Measurements from ENCODE around the gene FMO2.

Gene FMO2

DNA sequence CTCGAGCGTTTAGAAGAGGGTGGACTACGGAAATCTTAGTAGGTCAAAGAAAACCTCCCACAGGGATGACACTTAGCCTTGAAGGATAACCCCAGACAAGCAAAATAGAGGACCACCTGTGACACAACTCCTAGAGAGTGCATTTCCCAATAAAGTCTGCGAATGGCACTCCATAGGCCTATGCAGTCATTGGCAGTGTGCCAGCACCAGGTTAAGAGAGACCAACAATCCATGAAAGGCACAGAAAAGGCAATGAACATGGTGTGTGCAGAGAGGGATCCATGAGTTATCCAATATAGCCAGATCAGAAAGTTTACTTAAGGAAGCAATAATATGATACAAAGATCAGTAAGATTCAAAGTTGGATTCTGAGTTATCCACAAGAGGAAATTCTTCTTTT lies 45.2 kb upstream of the FMO2 start:
- Histone ChIP-seq H3K27ac (ENCODE audit: low read depth, low read length) (no peak overlapping the region), H3K9me2 (replicated peaks; ENCODE audit: control insufficient read depth, low read length) (no peaks in the 10 kb centered on the region), H4K20me1 (ENCODE audit: control insufficient read depth, insufficient read depth, low read depth, low read length) (no peaks in the 10 kb centered on the region), H3K4me2 (ENCODE audit: low read length) (no peak overlapping the region), H3F3A (ENCODE audit: control insufficient read depth, insufficient read depth) (no peaks in the 10 kb centered on the region), H3K4me1 (ENCODE audit: control insufficient read depth, low read length) (no peaks in the 10 kb centered on the region), H3K9me3 (ENCODE audit: control insufficient read depth, insufficient read depth, low read length) (no peaks in the 10 kb centered on the region), H3K79me2 (ENCODE audit: control insufficient read depth, low read length) (no peaks in the 10 kb centered on the region), H3K4me3 (ENCODE audit: low read length) (no peak overlapping the region), H3K27me3 (ENCODE audit: control insufficient read depth, low read length) (no peaks in the 10 kb centered on the region), H3K36me3 (ENCODE audit: control insufficient read depth, low read length) (no peaks in the 10 kb centered on the region)
- no peak for TF ChIP-seq EZH2phosphoT487 (IDR thresholded peaks at IDR 0.05; ENCODE audit: borderline replicate concordance, low read length)
- TF ChIP-seq, protein P1, sequence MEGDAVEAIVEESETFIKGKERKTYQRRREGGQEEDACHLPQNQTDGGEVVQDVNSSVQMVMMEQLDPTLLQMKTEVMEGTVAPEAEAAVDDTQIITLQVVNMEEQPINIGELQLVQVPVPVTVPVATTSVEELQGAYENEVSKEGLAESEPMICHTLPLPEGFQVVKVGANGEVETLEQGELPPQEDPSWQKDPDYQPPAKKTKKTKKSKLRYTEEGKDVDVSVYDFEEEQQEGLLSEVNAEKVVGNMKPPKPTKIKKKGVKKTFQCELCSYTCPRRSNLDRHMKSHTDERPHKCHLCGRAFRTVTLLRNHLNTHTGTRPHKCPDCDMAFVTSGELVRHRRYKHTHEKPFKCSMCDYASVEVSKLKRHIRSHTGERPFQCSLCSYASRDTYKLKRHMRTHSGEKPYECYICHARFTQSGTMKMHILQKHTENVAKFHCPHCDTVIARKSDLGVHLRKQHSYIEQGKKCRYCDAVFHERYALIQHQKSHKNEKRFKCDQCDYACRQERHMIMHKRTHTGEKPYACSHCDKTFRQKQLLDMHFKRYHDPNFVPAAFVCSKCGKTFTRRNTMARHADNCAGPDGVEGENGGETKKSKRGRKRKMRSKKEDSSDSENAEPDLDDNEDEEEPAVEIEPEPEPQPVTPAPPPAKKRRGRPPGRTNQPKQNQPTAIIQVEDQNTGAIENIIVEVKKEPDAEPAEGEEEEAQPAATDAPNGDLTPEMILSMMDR (IDR thresholded peaks at IDR 0.05; ENCODE audit: low read depth, low read length, poor library complexity, severe bottlenecking), result no peak

DNA sequence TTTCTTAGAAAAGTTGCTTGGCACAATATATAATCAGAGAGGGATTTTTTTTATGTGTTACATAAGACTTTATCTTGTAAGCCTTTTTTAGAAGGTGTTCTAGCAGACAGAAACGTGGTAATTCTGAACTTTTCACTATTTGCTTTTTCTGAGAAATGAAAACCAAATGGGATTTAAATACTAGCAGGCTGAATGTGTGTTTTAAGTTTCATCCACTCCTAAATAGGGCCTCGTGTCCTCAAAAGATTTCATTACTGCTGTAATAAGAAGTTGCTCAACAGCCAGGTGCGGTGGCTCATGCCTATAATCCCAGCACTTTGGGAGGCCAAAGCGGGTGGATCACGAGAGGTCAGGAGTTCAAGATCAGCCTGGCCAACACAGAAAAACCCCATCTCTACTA lies 44.7 kb upstream of the FMO2 start:
- no peaks in the 10 kb centered on the region for H3K79me2 ChIP-seq (ENCODE audit: control insufficient read depth, low read length)
- H3K4me2 ChIP-seq (ENCODE audit: low read length), result no peak overlapping the region
- no peaks in the 10 kb centered on the region for H3K4me1 ChIP-seq (ENCODE audit: control insufficient read depth, low read length)
- H3K27ac ChIP-seq (ENCODE audit: low read depth, low read length), result no peak overlapping the region
- H3F3A ChIP-seq (ENCODE audit: control insufficient read depth, insufficient read depth), result no peaks in the 10 kb centered on the region
- no peaks in the 10 kb centered on the region for H3K9me3 ChIP-seq (ENCODE audit: control insufficient read depth, insufficient read depth, low read length)
- TF ChIP-seq EZH2phosphoT487 (IDR thresholded peaks at IDR 0.05; ENCODE audit: borderline replicate concordance, low read length), result no peak
- TF ChIP-seq, protein P1 (IDR thresholded peaks at IDR 0.05; ENCODE audit: low read depth, low read length, poor library complexity, severe bottlenecking), result no peak
- no peaks in the 10 kb centered on the region for H3K36me3 ChIP-seq (ENCODE audit: control insufficient read depth, low read length)
- H4K20me1 ChIP-seq (ENCODE audit: control insufficient read depth, insufficient read depth, low read depth, low read length), result no peaks in the 10 kb centered on the region
- H3K27me3 ChIP-seq (ENCODE audit: control insufficient read depth, low read length), result no peaks in the 10 kb centered on the region
- H3K9me2 ChIP-seq (replicated peaks; ENCODE audit: control insufficient read depth, low read length), result no peaks in the 10 kb centered on the region
- H3K4me3 ChIP-seq (ENCODE audit: low read length), result no peak overlapping the region

DNA sequence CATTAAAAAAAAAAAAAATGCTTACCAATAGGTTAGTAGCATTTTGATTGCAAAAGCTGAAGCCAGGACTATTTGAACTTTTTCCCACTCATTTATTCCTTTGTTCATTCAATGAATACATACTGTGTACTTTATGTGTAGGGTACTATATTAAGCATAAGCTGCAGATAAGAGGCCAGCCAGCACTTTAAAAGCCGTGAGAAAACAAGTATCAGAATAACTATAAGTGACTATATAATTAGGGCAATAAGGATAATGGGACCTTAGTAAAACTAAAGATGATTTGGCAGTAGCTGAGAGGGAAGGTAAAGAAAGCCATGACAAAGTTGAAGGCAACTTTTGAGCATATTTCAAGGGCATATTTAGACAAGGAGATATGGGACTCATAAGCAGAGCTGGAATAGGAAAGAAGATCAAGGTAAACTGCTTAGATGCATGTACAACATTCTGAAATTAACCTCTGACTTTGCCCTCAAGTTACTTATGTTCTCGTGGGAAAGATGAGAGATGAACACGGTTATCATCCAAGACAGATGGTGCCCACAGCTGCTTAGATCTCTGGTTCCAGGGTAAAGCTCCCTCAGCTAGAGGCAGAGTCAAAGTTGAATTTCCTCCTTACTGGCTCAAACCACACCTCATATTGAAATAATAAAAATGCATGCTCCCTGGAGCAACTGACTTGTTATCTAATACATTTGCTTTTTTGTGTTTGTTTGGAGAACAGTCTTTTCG lies 44.0 kb upstream of the FMO2 start:
- Histone ChIP-seq H4K20me1 (ENCODE audit: control insufficient read depth, insufficient read depth, low read depth, low read length) (no peaks in the 10 kb centered on the region), H3K27ac (ENCODE audit: low read depth, low read length) (no peak overlapping the region), H3K9me2 (replicated peaks; ENCODE audit: control insufficient read depth, low read length) (no peaks in the 10 kb centered on the region), H3K4me3 (ENCODE audit: low read length) (no peak overlapping the region), H3K4me2 (ENCODE audit: low read length) (no peak overlapping the region), H3K79me2 (ENCODE audit: control insufficient read depth, low read length) (no peaks in the 10 kb centered on the region), H3K9me3 (ENCODE audit: control insufficient read depth, insufficient read depth, low read length) (no peaks in the 10 kb centered on the region), H3F3A (ENCODE audit: control insufficient read depth, insufficient read depth) (no peaks in the 10 kb centered on the region), H3K36me3 (ENCODE audit: control insufficient read depth, low read length) (no peaks in the 10 kb centered on the region), H3K27me3 (ENCODE audit: control insufficient read depth, low read length) (no peaks in the 10 kb centered on the region), H3K4me1 (ENCODE audit: control insufficient read depth, low read length) (no peaks in the 10 kb centered on the region)
- TF ChIP-seq, protein P1 (IDR thresholded peaks at IDR 0.05; ENCODE audit: low read depth, low read length, poor library complexity, severe bottlenecking), result no peak
- TF ChIP-seq EZH2phosphoT487 (IDR thresholded peaks at IDR 0.05; ENCODE audit: borderline replicate concordance, low read length), result no peak
